IPS-11a (cell line): Measurements from ENCODE around the gene MSANTD7.

ENCODE experiments used
- H3K4me3 ChIP-seq: one replicate; pipeline ENCODE4 v1.5.1; 2013; ENCODE audit warnings: low read depth, low read length, control low read depth

Gene MSANTD7

DNA sequence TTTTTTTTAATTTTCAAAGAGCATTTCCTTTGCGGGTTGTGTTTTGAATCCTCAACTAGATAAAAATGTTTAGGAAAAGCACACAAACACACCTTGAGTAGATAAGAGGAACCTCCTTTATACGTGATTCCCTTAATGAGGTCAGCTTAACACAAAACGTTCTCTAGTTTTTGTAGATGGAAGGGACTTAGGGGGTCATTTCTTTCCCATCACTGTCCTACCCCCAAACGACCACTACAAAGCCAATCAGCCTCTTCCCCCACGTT, 41.8 kb downstream of the MSANTD7 start:
- H3K4me3 ChIP-seq: peak overlapping the region; percentile 92

DNA sequence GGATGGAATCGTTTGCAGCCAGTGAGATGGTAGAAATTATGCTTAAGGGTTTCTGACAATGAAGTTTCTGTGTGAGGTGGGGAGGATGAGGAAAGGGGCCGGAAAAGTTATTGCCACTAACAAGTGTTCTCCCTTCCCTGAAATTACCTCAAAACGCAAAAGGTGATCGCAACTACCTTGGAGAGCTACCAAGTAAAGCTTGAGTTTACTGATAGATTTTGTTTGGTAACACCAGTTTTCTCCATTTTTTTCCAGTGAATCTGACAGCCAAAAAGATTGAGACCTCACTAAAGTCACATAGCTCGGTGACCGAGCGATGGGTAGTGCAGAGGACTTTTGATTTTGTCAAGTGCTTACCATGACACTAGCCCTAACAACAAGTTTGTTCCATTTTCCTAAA, 42.1 kb downstream of the MSANTD7 start:
- H3K4me3 ChIP-seq: peak overlapping the region; percentile 92

DNA sequence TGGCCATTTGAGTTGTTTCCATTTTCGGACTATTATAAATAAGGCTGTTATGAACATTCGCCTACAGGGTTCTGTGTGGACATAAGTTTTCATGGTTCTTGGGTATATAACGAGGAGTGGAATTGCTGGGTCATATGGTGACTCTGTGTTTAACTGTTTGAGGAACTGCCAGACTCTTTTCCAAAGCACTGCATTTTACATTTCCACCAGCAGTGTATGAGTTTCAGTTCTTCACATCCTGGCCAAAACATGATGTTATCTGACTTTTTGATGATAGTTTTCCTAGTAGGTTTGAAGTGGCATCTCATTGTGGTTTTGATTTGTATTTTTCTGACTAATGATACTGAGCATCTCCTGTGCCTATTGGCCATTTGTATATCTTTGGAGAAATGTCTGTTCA, 46.0 kb downstream of the MSANTD7 start:
- H3K4me3 ChIP-seq: no peak overlapping the region
